K562 (cell line): ENCODE data around the gene MPHOSPH9. TPM values are rescaled to one million over a fixed set of nuclear protein-coding genes. Genes with fewer than 3 reads are reported as not detected.

Source experiments
- MAZ ChIP-seq, 2 experiments: fragments of 450-650 bp in 1 of 2; sonication (generic) in 1 of 2; formaldehyde crosslinking; IDR thresholded peaks in 1 of 2; conservative IDR thresholded peaks in 1 of 2; 2 replicates each; pipeline versions ENCODE4 v1.4.0 to v1.5.0; 2020; ENCODE audit warnings: mild to moderate bottlenecking in 1 of 2, missing genetic modification reagents in 1 of 2
- MGA ChIP-seq: fragments of 450-650 bp; IDR thresholded peaks from 2 replicates; pipeline ENCODE4 v1.6.1; 2016; ENCODE audit warnings: mild to moderate bottlenecking, moderate library complexity
- RFX5 ChIP-seq: IDR thresholded peaks from 2 replicates; pipeline ENCODE4 v1.6.1; 2011; ENCODE audit warnings: low read depth, mild to moderate bottlenecking, improper control_type of control experiment, low read length
- polyA plus RNA-seq, 8 experiments: library from polyadenylated mRNA; depleted of rRNA in 4 of 8; stranded (reverse) in 5 of 8; unstranded in 3 of 8; fragments of >200 nt; fragmentation: Nextera tagmentation in 2 of 8; fragmentation: Illumina TruSeq in 1 of 8; extraction: Ambion mirVana in 2 of 8; extraction: Trizol in 1 of 8; gene quantifications; 2 replicates each; pipeline versions ENCODE4 v1.2.1 to v1.2.3, GENCODE V29; 2011 to 2014; ENCODE audit warnings: inconsistent platforms in 1 of 8, missing spikeins in 1 of 8
- total RNA-seq, 7 experiments: library from RNA; depleted of rRNA in 6 of 7; stranded (reverse); fragments of >200 nt in 6 of 7; fragmentation: Illumina TruSeq in 2 of 7; extraction: Trizol in 2 of 7; gene quantifications; 2 replicates each; pipeline versions ENCODE4 v1.2.1 to v1.2.3, GENCODE V29; 2011 to 2021; ENCODE audit warnings: low replicate concordance in 1 of 7
- TF ChIP-seq, protein P1 (sequence below): fragments of 200-400 bp; formaldehyde crosslinking; IDR thresholded peaks from 2 replicates; pipeline ENCODE4 v1.6.1; 2017; ENCODE audit warnings: mild to moderate bottlenecking, low read depth, low read length, moderate library complexity

MPHOSPH9 gene
- total and polyA plus RNA-seq, 9 of the 15 experiments (the other 6 are each of a cell fraction or from before 2014, with no cell fraction given): 14.2 to 103 (median 54.5) TPM

DNA sequence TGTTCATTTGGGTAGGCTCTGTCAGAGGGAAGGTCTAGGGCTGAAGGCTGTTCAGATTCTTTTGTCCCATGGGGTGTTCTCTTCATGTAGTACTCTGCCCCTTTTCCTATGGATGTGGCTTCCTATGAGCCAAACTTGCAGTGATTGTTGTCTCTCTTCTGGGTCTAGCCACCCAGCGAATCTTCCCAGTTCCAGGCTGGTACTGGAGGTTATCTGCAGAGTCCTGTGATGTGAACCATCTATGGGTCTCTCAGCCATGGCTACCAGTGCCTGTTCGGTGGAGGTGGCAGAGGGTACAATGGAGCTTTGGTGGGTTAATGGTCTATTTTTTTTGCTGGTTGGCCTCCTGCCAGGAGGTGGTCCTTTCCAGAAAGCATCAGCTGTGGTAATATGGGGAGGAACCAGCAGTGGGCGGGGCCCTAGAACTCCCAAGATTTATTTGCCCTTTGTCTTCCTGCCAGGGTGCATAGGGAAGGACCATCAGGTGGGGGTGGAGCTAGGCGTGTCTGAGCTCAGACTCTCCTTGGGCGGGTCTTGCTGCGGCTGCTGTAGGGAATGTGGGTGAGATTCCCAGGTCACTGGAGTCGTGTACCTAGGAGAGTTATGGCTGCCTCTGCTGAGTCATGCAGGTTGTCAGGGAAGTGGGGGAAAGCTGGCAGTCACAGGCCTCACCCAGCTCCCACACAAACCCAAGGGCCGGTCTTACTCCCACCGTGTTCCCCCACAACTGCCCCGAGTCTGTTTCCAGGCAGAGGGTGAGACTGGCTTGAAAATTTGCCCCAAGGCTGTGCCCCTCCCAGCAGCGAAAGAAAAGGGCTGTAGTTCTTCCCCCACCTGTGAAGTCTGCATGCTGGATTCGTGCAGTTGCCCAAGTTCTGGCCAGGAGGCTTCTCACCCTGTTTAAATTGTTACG lies 17.8 kb upstream of the MPHOSPH9 start (continued):
- TF ChIP-seq MGA: no peak
- no peak for TF ChIP-seq RFX5
- TF ChIP-seq MAZ (CRISPR knock-in tag; conservative IDR thresholded peaks at IDR 0.05 in 1 of 2, IDR thresholded peaks at IDR 0.05 in 1 of 2): no peak
- TF ChIP-seq, protein P1, sequence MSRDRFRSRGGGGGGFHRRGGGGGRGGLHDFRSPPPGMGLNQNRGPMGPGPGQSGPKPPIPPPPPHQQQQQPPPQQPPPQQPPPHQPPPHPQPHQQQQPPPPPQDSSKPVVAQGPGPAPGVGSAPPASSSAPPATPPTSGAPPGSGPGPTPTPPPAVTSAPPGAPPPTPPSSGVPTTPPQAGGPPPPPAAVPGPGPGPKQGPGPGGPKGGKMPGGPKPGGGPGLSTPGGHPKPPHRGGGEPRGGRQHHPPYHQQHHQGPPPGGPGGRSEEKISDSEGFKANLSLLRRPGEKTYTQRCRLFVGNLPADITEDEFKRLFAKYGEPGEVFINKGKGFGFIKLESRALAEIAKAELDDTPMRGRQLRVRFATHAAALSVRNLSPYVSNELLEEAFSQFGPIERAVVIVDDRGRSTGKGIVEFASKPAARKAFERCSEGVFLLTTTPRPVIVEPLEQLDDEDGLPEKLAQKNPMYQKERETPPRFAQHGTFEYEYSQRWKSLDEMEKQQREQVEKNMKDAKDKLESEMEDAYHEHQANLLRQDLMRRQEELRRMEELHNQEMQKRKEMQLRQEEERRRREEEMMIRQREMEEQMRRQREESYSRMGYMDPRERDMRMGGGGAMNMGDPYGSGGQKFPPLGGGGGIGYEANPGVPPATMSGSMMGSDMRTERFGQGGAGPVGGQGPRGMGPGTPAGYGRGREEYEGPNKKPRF: no peak
